Body of pancreas (tissue), 4 donors: ENCODE measurements around the gene KCNA10. TPM values are rescaled to one million over a fixed set of nuclear protein-coding genes. Genes with fewer than 3 reads are reported as not detected.

Experiments used
- ATAC-seq: fragments of 150-250 bp; one replicate; pipeline ENCODE4 v1.9.1; 2016
- DNase-seq, 4 donors: peaks; one replicate each; pipeline ENCODE4 v3.0.0-alpha.2; 2019
- H3K27ac ChIP-seq, 4 donors: fragments of 200-600 bp; sonication (generic); 1 replicate in 3 of 4; 2 replicates in 1 of 4; pipeline versions ENCODE4 v1.5.1 to v1.6.1; 2016 to 2019; ENCODE audit warnings: mild to moderate bottlenecking in 1 of 4, mixed read lengths in 1 of 4, moderate library complexity in 1 of 4
- H3K27me3 ChIP-seq, 2 donors: fragments of 200-600 bp; sonication (generic); one replicate each; pipeline ENCODE4 v1.6.0; 2016; ENCODE audit warnings: mild to moderate bottlenecking in 1 of 2
- H3K36me3 ChIP-seq, 2 donors: fragments of 200-600 bp; sonication (generic); replicated peaks in 1 of 2; 2 replicates each; pipeline ENCODE4 v1.5.1; 2016; ENCODE audit warnings: low read depth in 2 of 2; ENCODE audit not compliant: insufficient read depth in 1 of 2
- H3K4me1 ChIP-seq: fragments of 200-600 bp; sonication (generic); one replicate; pipeline ENCODE4 v1.6.0; 2016
- H3K4me3 ChIP-seq, 2 donors: fragments of 200-600 bp; sonication (generic); 1 replicate in 1 of 2; 2 replicates in 1 of 2; pipeline ENCODE4 v1.5.1; 2016 to 2019
- H3K9me3 ChIP-seq, 3 donors: fragments of 200-600 bp; sonication (generic); 1 replicate in 2 of 3; 2 replicates in 1 of 3; pipeline ENCODE4 v1.5.1; 2016
- CTCF ChIP-seq, 7 experiments: fragments of 450-650 bp in 4 of 7; fragments of 200-600 bp in 3 of 7; sonication (generic) in 3 of 7; IDR thresholded peaks; one replicate each; pipeline ENCODE4 v1.5.1; 2016 to 2019; ENCODE audit warnings: antibody characterized with exemption in 7 of 7
- POLR2A ChIP-seq, 3 donors: fragments of 450-650 bp; IDR thresholded peaks; one replicate each; pipeline ENCODE4 v1.6.1; 2016; ENCODE audit warnings: antibody characterized with exemption in 3 of 3, mild to moderate bottlenecking in 2 of 3
- WGBS, 2 donors: methylation state at CpG; one replicate each; pipeline ENCODE4 v1.1.5; 2017; 5-methylcytosine and 5-hydroxymethylcytosine counted together
- intact Hi-C: fragments of 100-400 bp; cut with DNase I; formaldehyde crosslinking; loops from one replicate; pipeline ENCODE4 v1.15.1; 2023
- total RNA-seq, 2 donors: library from RNA; depleted of rRNA; stranded (reverse); fragments of >200 nt; gene quantifications; one replicate each; pipeline ENCODE4 v1.1.0, GENCODE V29; 2016

KCNA10 gene
- total RNA-seq, 2 donors from 2014 or later = not detected

- H3K27me3 ChIP-seq = peaks cover 0 to 4% of the 10 kb centered on the region in 2 donors
- WGBS, 2 donors = 42 to 44% methylated on average over 1 of the region's 1 CpG
These were observed 10.0 kb upstream of the KCNA10 start for GRCh38 chr1:110529011-110529410.

GRCh38 chr1:110526201-110526780 lies 7.3 kb upstream of the KCNA10 start:
- intact Hi-C loops = no loop called here
- no peak overlapping the region for H3K27ac ChIP-seq
- WGBS, 2 donors = 35 to 40% methylated on average over 7 of the region's 7 CpGs
- TF ChIP-seq CTCF (IDR thresholded peaks at IDR 0.05) (no peak), POLR2A (IDR thresholded peaks at IDR 0.05) (no peak)
- H3K27me3 ChIP-seq = peaks cover 0 to 6% of the 10 kb centered on the region in 2 donors
- no peak for ATAC-seq
- DNase-seq = no peak
- H3K36me3 ChIP-seq = no peaks in the 10 kb centered on the region
- H3K9me3 ChIP-seq = no peaks in the 10 kb centered on the region
- no peak overlapping the region for H3K4me3 ChIP-seq
- peaks cover 6% of the 10 kb centered on the region for H3K4me1 ChIP-seq

More at GRCh38 chr1:110529011-110529410, 10.0 kb upstream of the KCNA10 start:
- intact Hi-C loops = no loop called here
- H3K27ac ChIP-seq = no peak overlapping the region
- H3K4me3 ChIP-seq = no peak overlapping the region
- DNase-seq = no peak
- no peak for ATAC-seq
- TF ChIP-seq POLR2A (IDR thresholded peaks at IDR 0.05) = no peak
- TF ChIP-seq CTCF (IDR thresholded peaks at IDR 0.05) = no peak
- H3K36me3 ChIP-seq = no peaks in the 10 kb centered on the region
- H3K9me3 ChIP-seq = no peaks in the 10 kb centered on the region
- peaks cover 6% of the 10 kb centered on the region for H3K4me1 ChIP-seq

- TF ChIP-seq CTCF (IDR thresholded peaks at IDR 0.05) = no peak
- no peak for TF ChIP-seq POLR2A (IDR thresholded peaks at IDR 0.05)
- WGBS, 2 donors = 48 to 66% methylated on average over 6 of the region's 6 CpGs
- H3K9me3 ChIP-seq = no peaks in the 10 kb centered on the region
- no peaks in the 10 kb centered on the region for H3K36me3 ChIP-seq
- H3K27me3 ChIP-seq = peaks cover 0 to 6% of the 10 kb centered on the region in 2 donors
- H3K27ac ChIP-seq = no peak overlapping the region
- peaks cover 6% of the 10 kb centered on the region for H3K4me1 ChIP-seq
- no peak for DNase-seq
- ATAC-seq = no peak
- no peak overlapping the region for H3K4me3 ChIP-seq
- intact Hi-C loops = no loop called here
These were observed 6.2 kb upstream of the KCNA10 start for GRCh38 chr1:110525249-110525595.

GRCh38 chr1:110524311-110525248 lies 5.6 kb upstream of the KCNA10 start:
- Histone ChIP-seq H3K27ac (no peak overlapping the region), H3K27me3 (peaks cover 0 to 6% of the 10 kb centered on the region in 2 donors), H3K4me1 (peaks cover 6% of the 10 kb centered on the region), H3K36me3 (no peaks in the 10 kb centered on the region), H3K4me3 (no peak overlapping the region), H3K9me3 (no peaks in the 10 kb centered on the region)
- DNase-seq = peak; percentile 32 to 41 (median 36)
- intact Hi-C loops = no loop called here
- TF ChIP-seq CTCF (IDR thresholded peaks at IDR 0.05) (peak; percentile 22 to 67 (median 47)), POLR2A (IDR thresholded peaks at IDR 0.05) (no peak)
- ATAC-seq = peak; percentile 45
- WGBS, 2 donors = 24 to 26% methylated on average over 19 to 20 of the region's 20 CpGs
